Measurements from ENCODE around the gene MRE11. TPM values are rescaled to one million over a fixed set of nuclear protein-coding genes. Genes with fewer than 3 reads are reported as not detected.
"Not testable (repeated sequence)": the region's sequence is repeated elsewhere in the genome, so short reads cannot be mapped to it uniquely, and the experiment has no call there.

The MRE11 gene
- total RNA-seq, 2 experiments from 2014 or later = 45.1 to 46.2 TPM

DNA sequence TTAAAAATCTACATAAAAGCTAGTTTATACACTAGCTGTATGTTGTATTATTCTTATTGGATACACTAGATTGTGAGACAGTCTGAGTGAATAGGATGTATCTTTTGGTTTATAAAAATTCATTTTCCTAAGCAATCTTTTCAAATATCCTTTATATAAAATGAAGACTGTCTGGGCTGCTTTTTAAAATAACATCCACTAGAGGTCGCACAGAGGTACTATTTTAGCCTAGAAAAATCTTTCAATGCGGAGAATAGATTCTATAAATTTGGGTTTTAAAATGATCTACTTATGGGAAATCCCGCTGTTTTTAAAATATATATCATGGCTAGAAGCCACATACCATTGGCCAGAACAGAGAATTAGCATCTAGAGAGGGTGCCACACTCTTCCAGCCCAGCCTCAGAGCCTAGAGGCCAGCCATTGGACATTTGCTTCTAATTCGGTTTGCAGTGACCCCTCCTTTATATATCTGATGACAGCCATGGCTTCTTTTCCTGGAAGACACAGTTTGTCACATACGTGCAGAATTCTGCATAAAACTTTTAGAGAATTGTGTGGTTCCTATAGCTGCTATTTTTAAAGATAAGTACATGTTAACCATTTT lies 25.9 kb upstream of the MRE11 start:
- DNase-seq (no peak), ATAC-seq (no peak)
- Mint-ChIP-seq H3K4me1 (no peaks in the 10 kb centered on the region), H3K4me3 (no peak overlapping the region), H3K9me3 (ENCODE audit: low read depth) (no peaks in the 10 kb centered on the region), H3K27ac (no peak overlapping the region), H3K36me3 (no peaks in the 10 kb centered on the region), H3K27me3 (peaks cover 29% of the 10 kb centered on the region)
- CTCF ChIA-PET = interaction anchor here (0.8 to 2.0 kb wide), 8 partner anchors 11 to 379 kb away, joined by 3 to 6 read pairs (median 3); partner anchors contain the start of gene FUT4

DNA sequence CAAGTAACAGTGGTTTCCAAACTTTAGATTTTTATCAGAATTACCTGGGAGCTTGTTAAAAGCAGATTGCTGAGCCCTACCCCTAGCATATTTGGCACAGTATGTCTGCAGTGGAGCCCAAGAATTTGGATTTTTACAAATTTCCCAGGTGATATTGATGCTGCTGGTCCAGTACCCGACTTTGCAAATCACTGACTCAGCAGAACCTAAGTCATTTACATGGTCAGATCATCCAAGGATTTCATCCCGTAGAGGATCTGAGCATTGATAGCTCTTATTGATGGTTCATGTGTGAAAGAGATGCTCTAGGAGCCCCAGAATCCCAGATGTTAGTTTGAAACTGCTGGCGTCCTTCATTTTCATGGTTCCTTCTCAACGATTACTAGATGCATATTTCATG lies 24.7 kb upstream of the MRE11 start:
- no peak overlapping the region for H3K27ac Mint-ChIP-seq
- CTCF ChIA-PET = interaction anchor here (1.4 to 2.0 kb wide), 3 partner anchors 19 to 380 kb away, joined by 3 to 6 read pairs (median 6); no protein-coding TSS in a partner anchor
- H3K9me3 Mint-ChIP-seq (ENCODE audit: low read depth) = no peaks in the 10 kb centered on the region
- H3K4me1 Mint-ChIP-seq = no peaks in the 10 kb centered on the region
- peaks cover 23% of the 10 kb centered on the region for H3K27me3 Mint-ChIP-seq
- DNase-seq (no peak), ATAC-seq (no peak)
- no peak overlapping the region for H3K4me3 Mint-ChIP-seq
- no peaks in the 10 kb centered on the region for H3K36me3 Mint-ChIP-seq

- H3K4me3 Mint-ChIP-seq = no peak overlapping the region
- H3K27ac Mint-ChIP-seq = no peak overlapping the region
- H3K36me3 Mint-ChIP-seq = no peaks in the 10 kb centered on the region
- no peak for ATAC-seq
- H3K9me3 Mint-ChIP-seq (ENCODE audit: low read depth) = no peaks in the 10 kb centered on the region
- H3K4me1 Mint-ChIP-seq = peaks cover 13% of the 10 kb centered on the region
- peaks cover 31% of the 10 kb centered on the region for H3K27me3 Mint-ChIP-seq
- CTCF ChIA-PET = interaction anchor here (0.6 to 1.1 kb wide), 4 partner anchors 9 to 381 kb away, joined by 3 to 5 read pairs (median 3); no protein-coding TSS in a partner anchor
- no peak for DNase-seq
These were observed 23.1 kb upstream of the MRE11 start for GRCh38 chr11:94516725-94517124.

- H3K27me3 Mint-ChIP-seq = peaks cover 43% of the 10 kb centered on the region
- ATAC-seq (no peak), DNase-seq (no peak)
- H3K9me3 Mint-ChIP-seq (ENCODE audit: low read depth) = no peaks in the 10 kb centered on the region
- no peaks in the 10 kb centered on the region for H3K36me3 Mint-ChIP-seq
- H3K4me1 Mint-ChIP-seq = peaks cover 16% of the 10 kb centered on the region
- CTCF ChIA-PET = no interaction called here
- no peak overlapping the region for H3K27ac Mint-ChIP-seq
- no peak overlapping the region for H3K4me3 Mint-ChIP-seq
These were observed 21.8 kb upstream of the MRE11 start for GRCh38 chr11:94515398-94515797.

DNA sequence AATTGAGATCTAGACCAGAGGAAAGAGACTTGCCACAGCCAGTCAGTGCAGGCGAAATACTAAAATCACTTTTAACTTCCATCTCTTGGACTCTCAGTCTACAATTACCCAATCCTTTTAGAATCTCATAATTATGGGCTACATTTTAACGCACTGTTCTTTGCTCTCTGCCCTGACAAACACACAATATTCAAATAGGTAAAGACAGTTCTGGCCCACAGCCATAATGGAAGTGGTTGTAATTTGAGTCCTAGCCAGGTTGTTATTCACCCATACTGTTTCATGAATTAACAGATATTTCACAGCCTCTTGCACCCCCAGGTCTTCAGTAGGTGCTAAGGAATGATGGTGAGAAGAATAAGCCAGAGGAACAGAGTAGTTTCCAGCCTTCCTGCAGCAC lies 19.4 kb upstream of the MRE11 start:
- no peaks in the 10 kb centered on the region for H3K36me3 Mint-ChIP-seq
- no peaks in the 10 kb centered on the region for H3K9me3 Mint-ChIP-seq (ENCODE audit: low read depth)
- H3K4me3 Mint-ChIP-seq = no peak overlapping the region
- H3K27ac Mint-ChIP-seq = no peak overlapping the region
- DNase-seq = no peak
- H3K4me1 Mint-ChIP-seq = peaks cover 16% of the 10 kb centered on the region
- no peak for ATAC-seq
- H3K27me3 Mint-ChIP-seq = peaks cover 46% of the 10 kb centered on the region
- CTCF ChIA-PET = interaction anchor here (0.9 to 1.1 kb wide), 2 partner anchors 391 to 789 kb away, joined by 3 read pairs; no protein-coding TSS in a partner anchor

DNA sequence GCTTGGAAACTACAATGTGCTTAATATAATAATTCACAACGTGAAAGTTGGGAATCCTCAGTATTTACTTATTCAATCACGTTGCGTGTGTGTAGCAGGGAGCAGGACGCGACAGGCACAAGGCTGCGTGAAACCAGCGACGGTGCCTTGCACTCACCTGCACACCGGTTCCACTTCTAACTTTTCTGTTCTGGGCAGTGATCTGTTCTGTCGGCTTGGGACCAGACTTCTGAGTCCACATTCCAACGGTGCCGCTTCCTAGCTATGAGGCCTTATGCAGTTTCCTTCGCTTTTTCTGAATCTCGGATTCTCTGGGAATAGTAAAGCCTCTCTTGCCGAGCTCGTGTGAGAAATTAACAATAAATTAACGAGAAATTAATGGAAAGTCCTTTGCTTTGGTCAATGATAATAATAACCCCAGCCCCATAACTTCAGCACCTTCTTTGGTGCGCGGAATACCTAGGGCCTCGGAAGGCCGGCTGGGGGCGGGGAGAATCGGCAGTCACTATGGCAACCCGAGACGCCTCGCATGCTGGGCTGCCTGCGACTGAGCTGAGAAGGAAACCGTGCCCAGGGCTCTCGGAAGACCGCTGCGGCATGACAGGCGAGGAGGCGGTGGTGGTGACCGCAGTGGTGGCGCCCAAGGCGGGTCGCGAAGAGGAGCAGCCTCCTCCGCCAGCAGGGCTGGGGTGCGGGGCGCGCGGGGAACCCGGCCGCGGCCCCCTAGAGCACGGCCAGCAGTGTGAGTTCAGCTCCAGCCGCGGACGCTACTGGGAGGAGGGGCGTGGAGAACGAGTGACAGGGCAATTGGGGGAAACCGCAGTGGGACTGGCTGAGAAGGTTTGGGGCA lies 18.5 kb upstream of the MRE11 start, which contains the start of gene C11orf97:
Gene C11orf97 (plus strand): TSS at position 530 of the 850 bp plus-strand sequence. CDS start 68 bp downstream, at position 598.
- CTCF ChIA-PET = interaction anchor here (0.9 to 1.5 kb wide), 4 partner anchors 10 to 788 kb away, joined by 3 to 12 read pairs (median 3); no protein-coding TSS in a partner anchor
- Mint-ChIP-seq H3K27me3 (peaks cover 46% of the 10 kb centered on the region), H3K9me3 (ENCODE audit: low read depth) (no peaks in the 10 kb centered on the region), H3K27ac (no peak within 1 kb of the TSS), H3K4me1 (peaks cover 16% of the 10 kb centered on the region), H3K4me3 (peak within 1 kb of the TSS; percentile 52), H3K36me3 (no peaks in the 10 kb centered on the region)
- peak; percentile 86 for ATAC-seq
- DNase-seq = peak; percentile 70

DNA sequence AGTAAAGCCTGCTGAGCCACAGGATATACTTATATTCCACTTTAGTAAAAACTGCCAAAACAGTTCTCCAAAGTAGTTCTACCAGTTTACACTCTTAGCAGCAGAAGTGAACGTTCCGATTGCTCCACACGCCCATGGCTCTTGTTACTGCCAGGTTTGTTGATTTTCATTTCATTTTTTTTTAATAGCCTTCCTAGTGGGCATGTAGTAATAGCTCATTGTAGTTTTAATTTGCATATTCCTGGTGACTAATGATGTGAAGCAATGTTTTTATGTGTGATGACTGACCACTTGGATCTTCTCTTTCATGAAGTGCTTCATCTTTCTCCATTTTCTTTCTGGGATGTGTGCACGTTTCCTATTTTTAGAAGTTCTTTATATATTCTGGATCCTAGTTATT lies 13.8 kb upstream of the MRE11 start:
- H3K27ac Mint-ChIP-seq = no peak overlapping the region
- CTCF ChIA-PET = interaction anchor here (0.9 to 2.1 kb wide), 4 partner anchors 9 to 181 kb away, joined by 3 to 5 read pairs (median 4); no protein-coding TSS in a partner anchor
- ATAC-seq = no peak
- DNase-seq = no peak
- H3K4me1 Mint-ChIP-seq = peaks cover 10% of the 10 kb centered on the region
- no peaks in the 10 kb centered on the region for H3K9me3 Mint-ChIP-seq (ENCODE audit: low read depth)
- H3K36me3 Mint-ChIP-seq = no peaks in the 10 kb centered on the region
- H3K27me3 Mint-ChIP-seq = peaks cover 22% of the 10 kb centered on the region
- no peak overlapping the region for H3K4me3 Mint-ChIP-seq

DNA sequence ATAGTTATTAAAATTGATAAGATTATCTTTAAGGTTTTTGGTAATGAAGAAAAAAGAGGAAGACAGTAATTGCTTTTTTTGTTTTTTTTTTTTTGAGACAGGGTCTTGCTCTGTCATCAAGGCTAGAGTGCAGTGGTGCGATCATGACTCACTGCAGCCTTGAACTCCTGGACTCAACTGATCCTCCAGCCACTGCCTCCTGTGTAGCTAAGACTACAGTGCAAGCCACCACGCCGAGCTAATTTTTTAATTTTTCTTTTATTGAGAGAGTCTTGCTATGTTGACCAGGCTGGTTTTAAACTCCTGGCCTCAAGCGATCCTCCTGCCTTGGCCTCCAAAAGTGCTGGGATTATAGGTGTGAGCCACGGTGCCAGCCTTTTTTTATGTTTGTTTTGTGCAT lies 12.9 kb upstream of the MRE11 start:
- DNase-seq; H3K4me3 Mint-ChIP-seq; H3K27ac Mint-ChIP-seq; H3K36me3 Mint-ChIP-seq; H3K4me1 Mint-ChIP-seq; H3K9me3 Mint-ChIP-seq (ENCODE audit: low read depth); ATAC-seq: not testable (repeated sequence)
- peaks cover 13% of the 10 kb centered on the region for H3K27me3 Mint-ChIP-seq
- CTCF ChIA-PET = interaction anchor here (1.4 kb wide), 1 partner anchor 101 kb away, joined by 3 read pairs; no protein-coding TSS in a partner anchor

DNA sequence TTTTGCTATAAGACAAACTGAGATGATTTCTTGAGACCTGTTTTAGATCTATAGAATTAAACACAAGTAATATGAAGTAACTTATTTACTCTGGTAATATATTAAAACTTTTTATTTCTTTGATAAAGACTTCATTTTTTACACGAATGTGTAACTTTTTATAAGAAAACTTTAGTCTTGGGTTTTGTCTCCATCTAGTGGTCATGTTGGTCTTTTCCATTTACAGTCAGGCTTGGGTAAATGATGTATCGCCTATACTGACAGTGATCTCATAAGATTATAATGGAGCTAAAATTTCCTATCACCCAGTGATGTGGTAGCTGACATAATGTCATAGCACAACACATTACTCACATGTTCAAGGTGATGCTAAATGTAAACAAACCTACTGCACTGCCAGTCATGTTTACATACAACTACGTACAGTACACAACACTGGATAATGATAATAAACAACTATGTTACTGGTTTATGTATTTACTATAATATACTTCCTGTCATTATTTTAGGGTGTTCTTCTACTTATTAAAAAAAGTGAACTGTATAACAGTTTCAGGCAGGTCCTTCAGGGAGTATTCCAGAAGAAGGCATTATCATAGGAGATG lies 11.1 kb upstream of the MRE11 start:
- Mint-ChIP-seq H3K4me3 (no peak overlapping the region), H3K27ac (no peak overlapping the region), H3K4me1 (no peaks in the 10 kb centered on the region), H3K27me3 (no peaks in the 10 kb centered on the region), H3K36me3 (peaks cover 3% of the 10 kb centered on the region), H3K9me3 (ENCODE audit: low read depth) (no peaks in the 10 kb centered on the region)
- ATAC-seq = no peak
- CTCF ChIA-PET = interaction anchor here (0.9 to 4.8 kb wide), 9 partner anchors 11 to 583 kb away, joined by 3 to 31 read pairs (median 4); partner anchors contain the start of genes ANKRD49 and MRE11
- DNase-seq = no peak

GRCh38 chr11:94501522-94501921 lies 7.9 kb upstream of the MRE11 start:
- no peak for ATAC-seq
- no peak overlapping the region for H3K4me3 Mint-ChIP-seq
- no peaks in the 10 kb centered on the region for H3K9me3 Mint-ChIP-seq (ENCODE audit: low read depth)
- CTCF ChIA-PET = interaction anchor here (0.7 to 4.8 kb wide), 5 partner anchors 10 to 606 kb away, joined by 3 to 31 read pairs (median 5); partner anchors contain the start of gene C11orf97
- H3K36me3 Mint-ChIP-seq = peaks cover 25% of the 10 kb centered on the region
- peaks cover 2% of the 10 kb centered on the region for H3K4me1 Mint-ChIP-seq
- H3K27me3 Mint-ChIP-seq = no peaks in the 10 kb centered on the region
- H3K27ac Mint-ChIP-seq = no peak overlapping the region
- DNase-seq = no peak

GRCh38 chr11:94500181-94500580 lies 6.5 kb upstream of the MRE11 start:
- H3K36me3 Mint-ChIP-seq = peaks cover 25% of the 10 kb centered on the region
- ATAC-seq = no peak
- H3K27ac Mint-ChIP-seq = no peak overlapping the region
- no peak for DNase-seq
- H3K4me1 Mint-ChIP-seq = peaks cover 7% of the 10 kb centered on the region
- H3K9me3 Mint-ChIP-seq (ENCODE audit: low read depth) = no peaks in the 10 kb centered on the region
- CTCF ChIA-PET = no interaction called here
- H3K27me3 Mint-ChIP-seq = no peaks in the 10 kb centered on the region
- H3K4me3 Mint-ChIP-seq = no peak overlapping the region

DNA sequence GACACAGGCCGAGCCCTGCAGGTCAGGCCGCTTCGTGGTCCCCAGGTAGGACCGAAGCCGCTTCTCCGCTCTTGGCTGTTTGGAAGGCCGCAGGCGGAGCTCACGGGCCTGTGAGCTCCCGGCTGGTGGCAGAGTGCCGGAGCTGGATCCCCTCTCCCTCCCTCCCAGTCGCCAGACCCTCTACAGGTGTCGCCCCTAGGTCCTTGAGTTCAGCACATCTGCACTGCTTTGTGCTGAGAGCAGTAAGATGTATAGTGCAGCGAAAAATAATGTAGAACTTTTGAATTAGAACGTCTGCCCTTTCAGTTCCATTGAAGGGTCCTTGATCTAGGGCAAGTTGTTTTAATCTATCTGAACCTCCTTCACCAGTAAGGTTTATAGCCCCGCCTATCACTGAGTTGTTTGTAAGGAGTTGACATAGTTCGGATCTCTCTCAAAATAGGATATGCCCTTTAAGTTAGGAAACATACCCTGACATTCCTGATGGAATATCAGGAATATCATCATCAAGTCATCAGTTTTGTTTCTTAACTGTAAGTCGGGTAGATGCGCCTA lies 559 bp upstream of the MRE11 start:
- H3K36me3 Mint-ChIP-seq = peaks cover 29% of the 10 kb centered on the region
- peak overlapping the region; percentile 94 for H3K4me3 Mint-ChIP-seq
- ATAC-seq (peak; percentile 73), DNase-seq (no peak)
- peaks cover 33% of the 10 kb centered on the region for H3K4me1 Mint-ChIP-seq
- CTCF ChIA-PET = interaction anchor here (1.0 kb wide), 1 partner anchor 11 kb away, joined by 4 read pairs; no protein-coding TSS in a partner anchor
- peak overlapping the region; percentile 93 for H3K27ac Mint-ChIP-seq
- H3K9me3 Mint-ChIP-seq (ENCODE audit: low read depth) = no peaks in the 10 kb centered on the region
- no peaks in the 10 kb centered on the region for H3K27me3 Mint-ChIP-seq

GRCh38 chr11:94486068-94486467 lies 7.6 kb downstream of the MRE11 start:
- Mint-ChIP-seq H3K9me3 (ENCODE audit: low read depth) (no peaks in the 10 kb centered on the region), H3K4me1 (peaks cover 8% of the 10 kb centered on the region), H3K27ac (no peak overlapping the region), H3K4me3 (no peak overlapping the region), H3K27me3 (no peaks in the 10 kb centered on the region), H3K36me3 (peaks cover 66% of the 10 kb centered on the region)
- ATAC-seq = no peak
- CTCF ChIA-PET = no interaction called here
- no peak for DNase-seq
